NT2/D1 (cell line): Measurements from ENCODE around the gene INPP5E.

ENCODE experiments used
- DNase-seq: peaks from one replicate; pipeline ENCODE4 v3.0.0-alpha.2; 2011; ENCODE audit warnings: low read depth, low spot score
- H3K27me3 ChIP-seq: 2 replicates; pipeline ENCODE4 v1.6.0; 2011; ENCODE audit warnings: mild to moderate bottlenecking; ENCODE audit not compliant: insufficient read length, insufficient read depth
- H3K36me3 ChIP-seq: 2 replicates; pipeline ENCODE4 v1.6.1; 2011; ENCODE audit warnings: mild to moderate bottlenecking, low read length, mixed read lengths; ENCODE audit not compliant: insufficient read depth, insufficient read length
- H3K4me1 ChIP-seq: 2 replicates; pipeline ENCODE4 v1.5.1; 2011; ENCODE audit not compliant: insufficient read depth, insufficient read length
- H3K4me3 ChIP-seq: 2 replicates; pipeline ENCODE4 v1.5.1; 2011; ENCODE audit warnings: low read depth; ENCODE audit not compliant: insufficient read length
- H3K9ac ChIP-seq: 2 replicates; pipeline ENCODE4 v1.6.0; 2011; ENCODE audit warnings: low read depth; ENCODE audit not compliant: insufficient read length
- H3K9me3 ChIP-seq: 2 replicates; pipeline ENCODE4 v1.5.1; 2011; ENCODE audit warnings: mild to moderate bottlenecking, low read length; ENCODE audit not compliant: insufficient read depth
- SUZ12 ChIP-seq: IDR thresholded peaks from 2 replicates; pipeline ENCODE4 v1.6.1; 2011; ENCODE audit not compliant: insufficient read length, insufficient read depth; ENCODE audit errors: extremely low read depth
- YY1 ChIP-seq: IDR thresholded peaks from 2 replicates; pipeline ENCODE4 v1.6.1; 2011; ENCODE audit not compliant: insufficient read length, insufficient read depth
- ZNF274 ChIP-seq: IDR thresholded peaks from 2 replicates; pipeline ENCODE4 v1.6.1; 2011; ENCODE audit warnings: mild to moderate bottlenecking, low read depth, low read length

The INPP5E gene

DNA sequence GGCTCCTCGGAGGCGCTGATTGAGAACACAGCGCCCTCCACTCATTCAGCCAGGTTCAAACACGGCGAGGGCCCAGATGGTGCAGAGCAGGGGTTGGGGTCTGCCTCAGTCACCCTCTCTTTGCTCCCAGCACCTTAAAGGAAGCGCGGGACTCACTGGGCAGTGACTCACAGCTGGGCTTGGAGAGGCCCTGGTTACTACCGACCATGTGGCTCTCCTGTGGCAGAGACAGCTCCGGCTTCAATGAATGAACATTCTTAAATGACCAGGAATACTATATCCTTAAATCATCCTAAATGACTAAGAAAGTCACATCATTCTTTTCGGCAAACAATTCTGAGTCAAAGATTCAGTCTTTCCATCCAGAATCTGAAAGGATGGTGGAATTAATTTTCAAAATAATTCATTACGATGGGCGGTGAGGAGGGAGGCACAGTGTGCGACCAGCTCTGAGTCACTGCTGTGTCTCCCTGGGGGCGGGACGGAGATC is 1.6 kb upstream of the INPP5E start:
- Histone ChIP-seq H3K27me3 (no peaks in the 10 kb centered on the region), H3K9ac (no peak overlapping the region), H3K4me3 (no peak overlapping the region), H3K4me1 (peaks cover 8% of the 10 kb centered on the region), H3K9me3 (no peaks in the 10 kb centered on the region), H3K36me3 (peaks cover 78% of the 10 kb centered on the region)
- no peak for DNase-seq
- TF ChIP-seq SUZ12, result no peak
- TF ChIP-seq ZNF274, result no peak
- TF ChIP-seq YY1, result no peak

DNA sequence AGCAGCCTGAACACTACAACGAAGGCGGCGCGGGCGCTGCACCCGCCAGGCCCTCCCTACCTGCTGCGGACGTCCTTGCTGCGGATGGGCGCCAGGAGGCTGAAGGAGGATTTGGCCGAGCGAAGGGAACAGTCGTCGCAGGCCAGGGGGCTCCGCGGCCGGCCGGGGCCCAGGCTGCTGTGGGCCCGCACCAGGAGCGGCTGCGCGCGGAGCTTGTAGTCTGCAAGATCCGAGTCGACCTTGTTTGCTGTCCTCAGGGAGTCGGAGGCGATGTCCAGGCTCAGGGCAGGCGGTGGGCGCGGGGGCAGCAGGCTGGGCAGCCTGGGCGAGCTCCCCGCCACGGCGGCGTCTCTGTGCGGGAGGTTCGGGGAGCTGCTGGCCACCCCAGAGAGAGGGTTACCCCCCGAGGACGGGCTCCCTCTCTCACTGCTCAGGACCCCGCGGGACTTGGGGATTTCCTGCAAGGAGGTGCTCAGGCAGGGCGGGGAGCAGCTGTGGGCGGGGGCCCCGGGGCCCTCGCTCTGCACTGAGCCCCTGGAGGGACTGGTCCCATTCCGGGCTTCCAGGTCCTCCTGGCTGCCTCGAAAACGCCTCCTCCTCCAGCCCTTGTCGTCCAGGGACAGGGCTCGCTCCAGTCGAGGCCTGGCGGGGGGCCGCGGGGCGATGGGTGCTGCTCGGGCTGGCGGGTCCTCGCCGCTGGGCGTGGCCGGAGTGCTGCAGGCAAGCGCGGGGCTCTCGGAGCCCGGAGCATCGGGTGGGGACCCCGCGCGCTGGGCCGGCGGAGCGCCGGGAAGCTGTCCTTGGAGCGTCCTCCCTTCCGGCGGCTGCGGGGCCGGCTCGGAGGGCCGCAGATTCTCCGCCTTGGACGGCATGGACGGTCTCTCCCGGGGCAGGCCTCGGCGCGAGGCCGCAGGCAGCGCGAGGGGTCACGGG is 831 bp downstream of the INPP5E start:
- Histone ChIP-seq H3K4me3 (peak overlapping the region; percentile 85), H3K36me3 (peaks cover 79% of the 10 kb centered on the region), H3K9me3 (no peaks in the 10 kb centered on the region), H3K27me3 (no peaks in the 10 kb centered on the region), H3K4me1 (peaks cover 8% of the 10 kb centered on the region), H3K9ac (peak overlapping the region; percentile 98)
- TF ChIP-seq YY1, result no peak
- no peak for DNase-seq

DNA sequence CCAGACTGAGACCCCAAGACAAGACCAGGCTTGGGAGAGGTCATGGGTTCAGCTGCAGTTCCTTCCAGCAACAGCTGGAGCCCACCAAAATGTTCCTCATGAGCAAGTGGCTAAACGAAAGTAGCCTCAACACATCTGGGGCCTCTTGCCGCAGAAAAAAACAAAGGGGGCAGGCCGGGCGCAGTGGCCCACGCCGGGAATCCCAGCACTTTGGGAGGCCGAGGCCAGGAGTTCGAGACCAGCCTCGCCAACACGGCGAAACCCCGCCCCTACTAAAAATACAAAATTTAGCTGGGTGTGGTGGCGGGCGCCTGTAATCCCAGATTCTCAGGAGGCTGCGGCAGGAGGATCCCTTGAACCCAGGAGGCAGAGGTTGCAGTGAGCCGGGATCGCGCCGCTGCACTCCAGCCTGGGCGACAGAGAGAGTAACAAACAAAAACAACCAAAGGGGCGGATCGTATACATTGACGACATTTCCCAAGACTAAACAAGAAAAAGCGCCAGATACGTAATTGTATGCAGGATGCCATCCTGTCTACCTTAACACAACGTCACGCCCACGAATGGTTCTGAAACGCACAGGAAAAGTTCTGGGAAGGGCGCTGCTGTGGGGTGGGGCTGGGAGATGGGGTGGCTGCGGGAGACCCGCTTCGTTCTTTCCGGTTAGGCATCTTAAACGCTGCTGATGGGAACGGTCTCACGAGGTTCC is 1.7 kb downstream of the INPP5E start:
- Histone ChIP-seq H3K36me3 (peaks cover 78% of the 10 kb centered on the region), H3K9me3 (no peaks in the 10 kb centered on the region), H3K27me3 (no peaks in the 10 kb centered on the region), H3K9ac (peak overlapping the region; percentile 98), H3K4me1 (peaks cover 8% of the 10 kb centered on the region), H3K4me3 (peak overlapping the region; percentile 85)
- TF ChIP-seq YY1, result no peak
- DNase-seq, result no peak

- Histone ChIP-seq H3K9me3 (no peaks in the 10 kb centered on the region), H3K27me3 (no peaks in the 10 kb centered on the region), H3K36me3 (peaks cover 78% of the 10 kb centered on the region), H3K4me1 (peaks cover 8% of the 10 kb centered on the region), H3K9ac (peak overlapping the region; percentile 17), H3K4me3 (peak overlapping the region; percentile 22)
- no peak for TF ChIP-seq YY1
- TF ChIP-seq SUZ12, result no peak
- TF ChIP-seq ZNF274, result no peak
- DNase-seq, result no peak
Observed at GRCh38 chr9:136437430-136437829, 2.2 kb downstream of the INPP5E start.

DNA sequence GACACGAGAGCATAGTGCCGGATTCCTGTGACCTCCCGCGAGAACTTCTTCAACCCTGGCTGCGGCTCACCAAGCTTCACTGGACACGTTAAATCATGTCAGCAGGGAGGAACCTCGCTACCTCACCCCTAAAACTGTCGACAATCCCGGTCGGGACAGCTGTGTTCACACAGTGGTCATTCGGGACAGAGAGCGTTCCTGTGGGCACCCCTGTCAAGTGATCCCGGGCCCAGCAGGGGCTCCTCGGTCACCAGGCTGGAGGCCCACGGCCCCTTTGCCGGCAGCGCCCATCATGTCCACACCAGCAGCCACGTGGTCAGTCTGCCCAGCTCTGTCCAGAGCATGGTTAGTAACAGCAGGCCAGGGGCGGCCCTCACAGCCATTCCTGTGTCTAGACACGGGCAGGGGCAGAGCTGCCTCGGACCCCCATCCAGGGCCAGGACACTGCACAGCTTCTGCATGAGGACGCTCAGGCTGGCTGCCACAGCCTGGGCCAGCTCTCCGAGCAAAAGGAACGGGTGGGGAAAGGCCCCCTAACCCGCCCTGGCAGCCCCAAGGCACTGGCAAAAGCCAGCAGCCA is 3.5 kb downstream of the INPP5E start:
- DNase-seq, result no peak
- Histone ChIP-seq H3K4me1 (peaks cover 8% of the 10 kb centered on the region), H3K36me3 (peaks cover 73% of the 10 kb centered on the region), H3K9ac (peak overlapping the region; percentile 28), H3K9me3 (no peaks in the 10 kb centered on the region), H3K27me3 (no peaks in the 10 kb centered on the region), H3K4me3 (no peak overlapping the region)
- no peak for TF ChIP-seq YY1
- no peak for TF ChIP-seq ZNF274
- TF ChIP-seq SUZ12, result no peak

DNA sequence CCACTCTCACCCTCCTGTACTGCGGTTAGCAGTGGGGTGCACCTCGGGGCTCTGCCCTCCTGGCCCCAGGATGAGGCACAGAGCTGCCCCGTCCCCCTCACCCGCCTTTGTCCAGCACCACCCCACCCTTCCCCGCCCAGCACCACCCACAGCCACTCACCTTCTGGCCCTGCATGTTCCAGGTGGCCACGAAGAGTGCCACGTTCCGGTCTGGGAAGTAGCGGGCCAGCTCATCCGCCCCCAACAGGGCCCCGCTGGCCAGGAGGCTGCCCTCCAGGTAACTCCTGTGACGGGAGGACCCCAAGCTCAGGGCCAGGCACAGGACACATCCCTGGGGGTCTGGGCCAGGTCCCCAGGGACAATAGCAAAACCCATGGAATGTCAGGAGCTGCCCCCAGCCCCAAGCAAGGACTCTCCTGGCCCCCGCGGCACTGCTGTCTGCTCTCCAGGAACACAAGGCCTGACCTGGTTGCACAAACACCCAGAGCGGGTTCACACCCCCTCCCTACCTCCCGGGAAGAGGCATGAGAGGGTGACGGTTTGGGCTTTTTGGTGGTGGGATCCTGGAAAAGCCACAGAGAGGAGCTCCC is 5.0 kb downstream of the INPP5E start:
- no peak for TF ChIP-seq ZNF274
- no peak for TF ChIP-seq SUZ12
- no peak for TF ChIP-seq YY1

DNA sequence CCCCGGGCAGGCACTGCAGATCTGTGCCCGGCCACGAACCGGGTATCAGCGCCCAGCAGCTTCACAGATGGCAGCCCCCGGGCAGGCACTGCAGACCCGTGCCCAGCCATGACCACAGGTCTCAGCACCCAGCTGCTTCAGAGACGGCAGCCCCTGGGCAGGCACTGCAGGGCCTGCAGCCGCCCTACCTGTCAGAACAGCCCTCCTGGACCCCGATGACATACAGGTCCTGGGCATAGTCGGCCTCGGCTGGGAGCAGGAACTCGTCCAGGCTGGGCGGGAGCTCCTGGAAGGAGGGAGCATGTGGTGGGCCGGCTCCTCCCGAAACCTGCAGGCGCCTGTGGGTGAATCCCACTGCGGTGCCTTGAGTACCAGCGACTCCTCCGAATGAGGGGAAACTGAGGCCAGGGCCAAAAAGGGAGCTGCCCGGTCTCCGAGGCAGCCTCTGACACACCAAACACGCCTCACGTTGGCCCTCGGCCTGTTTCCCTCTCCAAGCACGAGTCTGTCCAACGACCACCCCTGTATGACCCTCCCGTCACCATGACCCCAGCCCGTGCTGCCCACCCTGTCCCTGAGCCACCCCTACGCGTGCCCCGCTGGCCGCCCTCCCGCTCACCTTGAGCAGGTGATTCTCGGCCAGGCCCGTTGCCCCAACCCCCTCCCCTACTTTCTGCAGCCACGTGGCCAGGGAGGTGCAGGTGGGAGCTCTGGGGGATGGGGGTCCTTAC is 5.6 kb downstream of the INPP5E start:
- Histone ChIP-seq H3K27me3 (no peaks in the 10 kb centered on the region), H3K4me3 (no peak overlapping the region), H3K36me3 (peaks cover 80% of the 10 kb centered on the region), H3K9ac (no peak overlapping the region), H3K4me1 (peaks cover 7% of the 10 kb centered on the region), H3K9me3 (no peaks in the 10 kb centered on the region)
- TF ChIP-seq ZNF274 (no peak), SUZ12 (no peak), YY1 (no peak)
- no peak for DNase-seq

More for the DNA sequence above, 5.0 kb downstream of the INPP5E start:
- peaks cover 5% of the 10 kb centered on the region for H3K4me1 ChIP-seq
- no peaks in the 10 kb centered on the region for H3K9me3 ChIP-seq
- H3K9ac ChIP-seq, result no peak overlapping the region
- H3K4me3 ChIP-seq, result no peak overlapping the region
- no peak for DNase-seq
- no peaks in the 10 kb centered on the region for H3K27me3 ChIP-seq
- peaks cover 74% of the 10 kb centered on the region for H3K36me3 ChIP-seq
